ENCODE measurements around the gene MYLK. TPM values are rescaled to one million over a fixed set of nuclear protein-coding genes. Genes with fewer than 3 reads are reported as not detected.
A peak's percentile ranks its signal among the peaks of the same experiment; 100 is the strongest.
"Not testable (repeated sequence)": the region's sequence is repeated elsewhere in the genome, so short reads cannot be mapped to it uniquely, and the experiment has no call there.

MYLK gene
- total RNA-seq, 2 experiments from 2014 or later = 0.06 to 0.15 TPM

- H3K36me3 Mint-ChIP-seq (ENCODE audit: low read depth); H3K27ac Mint-ChIP-seq; H3K4me3 Mint-ChIP-seq; DNase-seq; H3K4me1 Mint-ChIP-seq; CTCF ChIA-PET; H3K27me3 Mint-ChIP-seq; POLR2A ChIA-PET; H3K9me3 Mint-ChIP-seq: not testable (repeated sequence)
These were observed 176.5 kb downstream of the MYLK start for GRCh38 chr3:123707641-123708040.

DNA sequence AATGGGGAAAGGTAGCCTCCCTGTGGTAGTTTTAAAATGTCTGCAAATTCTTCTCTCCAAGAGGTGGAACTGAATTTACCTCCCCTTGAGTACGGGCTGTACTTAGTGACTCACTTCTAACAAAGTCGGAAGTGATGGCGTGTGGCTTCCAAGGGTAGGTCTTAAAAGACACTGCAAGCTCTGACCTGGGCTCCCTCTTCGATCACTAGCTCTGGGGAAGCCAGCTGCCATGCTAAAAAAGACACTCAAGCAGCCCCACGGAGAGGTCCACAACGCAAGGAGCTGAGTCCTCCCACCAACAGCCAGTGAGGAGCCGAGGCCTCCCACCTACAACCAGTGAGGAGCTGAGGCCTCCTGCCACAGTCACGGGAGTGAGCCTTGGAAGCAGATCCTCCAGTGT, 177.3 kb downstream of the MYLK start:
- ChIA-PET CTCF (no interaction called here), POLR2A (no interaction called here)
- H3K9me3 Mint-ChIP-seq = no peaks in the 10 kb centered on the region
- H3K27me3 Mint-ChIP-seq = no peaks in the 10 kb centered on the region
- H3K4me1 Mint-ChIP-seq = no peaks in the 10 kb centered on the region
- no peak overlapping the region for H3K27ac Mint-ChIP-seq
- no peak for DNase-seq
- no peaks in the 10 kb centered on the region for H3K36me3 Mint-ChIP-seq (ENCODE audit: low read depth)
- H3K4me3 Mint-ChIP-seq = no peak overlapping the region

GRCh38 chr3:123705488-123706285, 178.4 kb downstream of the MYLK start:
- no peak for DNase-seq
- H3K9me3 Mint-ChIP-seq = no peaks in the 10 kb centered on the region
- ChIA-PET POLR2A (no interaction called here), CTCF (no interaction called here)
- H3K4me3 Mint-ChIP-seq = no peak overlapping the region
- no peaks in the 10 kb centered on the region for H3K36me3 Mint-ChIP-seq (ENCODE audit: low read depth)
- no peaks in the 10 kb centered on the region for H3K27me3 Mint-ChIP-seq
- H3K27ac Mint-ChIP-seq = no peak overlapping the region
- no peaks in the 10 kb centered on the region for H3K4me1 Mint-ChIP-seq

GRCh38 chr3:123703663-123704062, 180.5 kb downstream of the MYLK start:
- H3K4me3 Mint-ChIP-seq; H3K4me1 Mint-ChIP-seq; H3K27me3 Mint-ChIP-seq; H3K27ac Mint-ChIP-seq; H3K9me3 Mint-ChIP-seq; DNase-seq; POLR2A ChIA-PET; H3K36me3 Mint-ChIP-seq (ENCODE audit: low read depth): not testable (repeated sequence)
- CTCF ChIA-PET = interaction anchor here (1.1 kb wide), 1 partner anchor 9 kb away, joined by 3 read pairs; no protein-coding TSS in a partner anchor

GRCh38 chr3:123702720-123703119, 181.4 kb downstream of the MYLK start:
- Mint-ChIP-seq H3K27ac (no peak overlapping the region), H3K36me3 (ENCODE audit: low read depth) (no peaks in the 10 kb centered on the region), H3K27me3 (no peaks in the 10 kb centered on the region), H3K4me1 (no peaks in the 10 kb centered on the region), H3K4me3 (no peak overlapping the region), H3K9me3 (no peaks in the 10 kb centered on the region)
- POLR2A ChIA-PET = no interaction called here
- DNase-seq = no peak
- CTCF ChIA-PET = no interaction called here

DNA sequence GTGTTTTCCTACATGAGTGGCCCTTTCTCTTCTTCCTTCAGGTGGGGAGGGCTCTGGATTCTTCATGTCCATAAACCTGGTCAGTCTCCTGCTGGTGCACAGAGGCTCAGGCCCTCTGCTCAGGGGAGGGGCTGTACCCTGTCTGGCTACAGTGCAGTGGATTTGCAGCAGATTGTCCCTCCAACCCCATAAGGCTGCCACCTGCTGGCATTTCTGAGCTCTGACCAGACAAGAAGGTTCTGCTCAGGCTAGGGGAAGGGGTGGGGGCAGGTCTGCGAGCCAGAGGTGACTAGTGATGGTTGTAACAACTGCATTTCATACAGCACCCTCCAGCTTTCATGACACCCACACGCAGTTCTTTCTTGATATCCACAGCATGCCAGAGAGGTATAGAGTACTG, 182.1 kb downstream of the MYLK start:
- peak; percentile 25 for DNase-seq
- CTCF ChIA-PET; H3K36me3 Mint-ChIP-seq (ENCODE audit: low read depth); H3K27me3 Mint-ChIP-seq; H3K4me1 Mint-ChIP-seq; POLR2A ChIA-PET; H3K4me3 Mint-ChIP-seq; H3K9me3 Mint-ChIP-seq; H3K27ac Mint-ChIP-seq: not testable (repeated sequence)

DNA sequence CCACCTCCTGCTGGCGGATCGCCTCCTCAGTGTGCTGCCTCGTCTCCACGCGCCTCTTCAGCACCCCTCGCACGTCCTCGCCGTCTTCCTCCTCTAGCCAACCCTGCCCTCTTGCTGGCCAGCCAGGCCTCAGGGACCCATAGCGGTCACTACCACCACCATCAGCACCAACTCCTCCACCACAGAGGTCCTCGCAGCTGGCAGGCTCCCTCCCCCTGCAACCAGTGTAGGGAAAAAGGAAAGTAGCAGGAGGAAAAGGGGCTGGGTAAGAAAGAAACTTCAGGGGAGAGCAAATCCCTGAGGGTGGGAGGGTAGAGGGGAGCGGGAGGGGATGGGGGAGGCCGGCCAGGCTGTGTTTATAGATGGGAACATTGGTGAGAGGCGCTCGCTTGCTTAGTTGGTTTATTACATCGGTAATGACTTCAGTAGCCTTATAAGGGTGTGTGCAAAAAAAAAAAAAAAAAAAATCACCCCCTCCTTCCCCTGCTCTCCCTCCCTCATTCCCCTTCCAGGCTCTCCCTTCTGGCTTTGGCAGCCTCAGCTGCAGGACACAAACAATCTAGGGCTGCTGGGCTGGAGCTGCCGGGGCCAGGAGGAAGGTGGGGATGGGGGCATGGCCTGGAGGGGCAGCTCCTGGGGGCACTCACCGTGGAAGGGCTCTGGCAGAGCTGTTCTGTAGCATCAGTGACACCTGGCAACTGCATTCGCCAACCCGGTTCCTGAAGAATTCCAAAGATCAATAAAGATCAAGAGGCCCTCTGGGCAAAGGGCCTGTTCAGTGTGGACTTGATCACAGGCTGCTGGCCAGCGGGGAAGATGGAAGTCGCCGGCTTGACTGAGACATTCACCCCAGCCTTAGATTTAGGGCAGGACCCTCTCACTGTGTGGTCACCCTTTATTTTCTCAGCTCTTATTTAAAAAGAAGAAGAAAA, 183.1 kb downstream of the MYLK start:
- Mint-ChIP-seq H3K27ac (no peak overlapping the region), H3K9me3 (no peaks in the 10 kb centered on the region), H3K27me3 (no peaks in the 10 kb centered on the region), H3K4me1 (no peaks in the 10 kb centered on the region), H3K4me3 (no peak overlapping the region), H3K36me3 (ENCODE audit: low read depth) (no peaks in the 10 kb centered on the region)
- DNase-seq = no peak
- POLR2A ChIA-PET = no interaction called here
- CTCF ChIA-PET = no interaction called here

- ChIA-PET CTCF (interaction anchor here (1.9 kb wide), 1 partner anchor 8 kb away, joined by 3 read pairs; no protein-coding TSS in a partner anchor), POLR2A (no interaction called here)
- no peaks in the 10 kb centered on the region for H3K36me3 Mint-ChIP-seq (ENCODE audit: low read depth)
These were observed 185.3 kb downstream of the MYLK start for GRCh38 chr3:123698813-123699212.

DNA sequence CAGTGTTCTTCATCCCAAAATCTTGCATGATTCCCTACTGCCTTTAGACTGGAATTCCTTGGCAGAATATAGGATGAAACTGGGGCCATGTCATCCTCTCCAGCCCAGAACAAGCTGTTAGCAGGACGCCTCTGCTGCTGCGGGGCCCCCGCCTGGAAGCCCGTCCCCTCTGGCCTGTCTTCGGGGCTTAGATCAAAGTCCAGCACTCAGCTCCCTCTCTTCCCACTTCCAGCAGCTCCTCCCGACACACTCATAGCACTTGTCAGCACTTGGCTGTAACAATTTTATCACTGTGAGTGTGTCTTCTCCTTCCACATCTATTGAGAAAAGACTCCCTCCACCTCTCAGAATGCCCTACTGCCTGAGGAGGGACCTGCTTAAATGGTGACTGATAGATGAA, 187.3 kb downstream of the MYLK start:
- CTCF ChIA-PET = no interaction called here
- no peaks in the 10 kb centered on the region for H3K27me3 Mint-ChIP-seq

More at GRCh38 chr3:123698813-123699212, 185.3 kb downstream of the MYLK start:
- Mint-ChIP-seq H3K27ac (no peak overlapping the region), H3K9me3 (no peaks in the 10 kb centered on the region), H3K27me3 (no peaks in the 10 kb centered on the region), H3K4me3 (no peak overlapping the region), H3K4me1 (no peaks in the 10 kb centered on the region)
- no peak for DNase-seq

GRCh38 chr3:123695731-123696640, 188.1 kb downstream of the MYLK start:
- Mint-ChIP-seq H3K9me3 (no peaks in the 10 kb centered on the region), H3K4me3 (no peak overlapping the region), H3K4me1 (no peaks in the 10 kb centered on the region), H3K36me3 (ENCODE audit: low read depth) (no peaks in the 10 kb centered on the region), H3K27ac (no peak overlapping the region), H3K27me3 (no peaks in the 10 kb centered on the region)
- ChIA-PET POLR2A (no interaction called here), CTCF (no interaction called here)
- DNase-seq = no peak

More for the DNA sequence above, 187.3 kb downstream of the MYLK start:
- H3K27ac Mint-ChIP-seq = no peak overlapping the region
- H3K9me3 Mint-ChIP-seq = no peaks in the 10 kb centered on the region
- POLR2A ChIA-PET = no interaction called here
- H3K36me3 Mint-ChIP-seq (ENCODE audit: low read depth) = no peaks in the 10 kb centered on the region
- no peak overlapping the region for H3K4me3 Mint-ChIP-seq
- DNase-seq = no peak
- H3K4me1 Mint-ChIP-seq = no peaks in the 10 kb centered on the region

GRCh38 chr3:123695152-123695551, 189.0 kb downstream of the MYLK start:
- Mint-ChIP-seq H3K4me3 (no peak overlapping the region), H3K27me3 (no peaks in the 10 kb centered on the region), H3K9me3 (no peaks in the 10 kb centered on the region), H3K36me3 (ENCODE audit: low read depth) (no peaks in the 10 kb centered on the region), H3K4me1 (no peaks in the 10 kb centered on the region), H3K27ac (no peak overlapping the region)
- CTCF ChIA-PET = no interaction called here
- POLR2A ChIA-PET = no interaction called here
- DNase-seq = no peak

- Mint-ChIP-seq H3K4me1 (no peaks in the 10 kb centered on the region), H3K9me3 (no peaks in the 10 kb centered on the region), H3K4me3 (no peak overlapping the region), H3K27me3 (no peaks in the 10 kb centered on the region), H3K27ac (no peak overlapping the region), H3K36me3 (ENCODE audit: low read depth) (no peaks in the 10 kb centered on the region)
- ChIA-PET POLR2A (no interaction called here), CTCF (interaction anchor here (0.6 kb wide), 1 partner anchor 20 kb away, joined by 3 read pairs; no protein-coding TSS in a partner anchor)
- DNase-seq = no peak
These were observed 189.6 kb downstream of the MYLK start for GRCh38 chr3:123694366-123695087.

Measured in activated CD4-positive, alpha-beta T cell treated with anti-CD3 and anti-CD28 coated beads, Interleukin-2, amount 10 ng/mL, durations not matched to agents 7 days and 5 days (primary cell).